Erythroblast (primary cell): Measurements from ENCODE around the gene TGFBR2.

ENCODE experiments used
- GATA1 ChIP-seq: IDR thresholded peaks from 2 replicates; pipeline ENCODE4 v1.6.1; 2011; ENCODE audit warnings: low read depth, mild to moderate bottlenecking, control low read depth, low read length, moderate library complexity
- POLR2A ChIP-seq: IDR thresholded peaks from 2 replicates; pipeline ENCODE4 v1.6.1; 2011; ENCODE audit warnings: mild to moderate bottlenecking, low read length

DNA sequence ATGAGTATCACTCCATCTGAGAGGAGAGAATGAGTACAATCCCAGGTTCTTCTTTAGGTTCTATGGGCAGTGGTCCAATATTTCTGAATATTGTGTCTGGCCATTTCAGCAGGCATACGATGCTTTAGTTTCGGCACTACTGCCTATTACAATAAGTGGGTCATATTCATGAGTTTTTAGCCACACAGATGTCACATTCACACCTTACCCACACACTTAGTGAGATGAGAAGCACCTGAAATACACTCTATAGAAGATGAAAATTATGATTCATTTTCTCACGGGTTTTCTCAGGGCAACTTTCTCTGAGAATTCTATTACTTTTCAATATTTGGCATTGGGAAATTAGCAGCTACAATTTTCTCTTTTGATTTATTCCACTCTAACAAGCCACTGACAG is 132.2 kb downstream of the TGFBR2 start:
- TF ChIP-seq POLR2A (no peak), GATA1 (no peak)
